Stimulated activated CD4-positive, alpha-beta T cell treated with anti-CD3 and anti-CD28 coated beads, TNF-alpha, amount 100 ng/mL, for 48 hours (primary cell): ENCODE data around the gene GPA33.

Experiments
- DNase-seq, 3 donors: peaks; one replicate each; pipeline ENCODE4 v3.0.0-alpha.2; 2020; ENCODE audit warnings: low read depth in 3 of 3

The GPA33 gene

DNA sequence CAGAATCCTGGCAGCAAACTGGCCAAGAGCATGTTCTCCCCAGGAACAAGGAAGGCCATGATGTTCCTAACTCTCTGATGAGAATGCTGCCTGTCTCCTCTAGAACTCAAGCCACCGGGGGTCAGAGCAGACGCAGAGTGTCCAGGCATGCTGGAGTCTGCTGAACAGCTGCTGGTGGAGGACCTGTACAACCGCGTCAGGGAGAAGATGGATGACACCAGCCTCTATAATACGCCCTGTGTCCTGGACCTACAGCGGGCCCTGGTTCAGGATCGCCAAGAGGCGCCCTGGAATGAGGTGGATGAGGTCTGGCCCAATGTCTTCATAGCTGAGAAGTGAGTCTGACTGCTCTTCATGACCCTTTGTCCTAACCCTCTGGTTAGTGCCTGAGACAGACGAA, 27.0 kb upstream of the GPA33 start:
- DNase-seq = no peak

DNA sequence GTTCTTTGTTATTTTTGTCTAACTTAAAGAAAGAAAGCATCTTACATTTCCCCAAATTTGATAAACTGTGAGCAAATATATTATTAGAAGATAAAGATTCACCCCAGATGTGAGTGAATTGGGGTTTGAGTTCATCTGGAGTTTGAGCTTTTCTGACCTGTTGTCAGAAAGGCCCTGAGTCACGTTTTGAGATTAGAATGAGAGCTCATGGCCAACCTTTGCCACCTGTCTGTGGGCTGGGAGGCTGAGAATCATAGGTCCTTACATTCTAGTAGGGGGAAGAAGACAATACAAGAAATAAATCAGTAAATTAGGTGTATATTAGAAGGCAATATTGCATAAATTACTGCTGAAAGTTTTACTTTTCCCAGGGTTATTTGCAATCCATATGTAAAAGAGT, 26.0 kb upstream of the GPA33 start:
- no peak for DNase-seq

DNA sequence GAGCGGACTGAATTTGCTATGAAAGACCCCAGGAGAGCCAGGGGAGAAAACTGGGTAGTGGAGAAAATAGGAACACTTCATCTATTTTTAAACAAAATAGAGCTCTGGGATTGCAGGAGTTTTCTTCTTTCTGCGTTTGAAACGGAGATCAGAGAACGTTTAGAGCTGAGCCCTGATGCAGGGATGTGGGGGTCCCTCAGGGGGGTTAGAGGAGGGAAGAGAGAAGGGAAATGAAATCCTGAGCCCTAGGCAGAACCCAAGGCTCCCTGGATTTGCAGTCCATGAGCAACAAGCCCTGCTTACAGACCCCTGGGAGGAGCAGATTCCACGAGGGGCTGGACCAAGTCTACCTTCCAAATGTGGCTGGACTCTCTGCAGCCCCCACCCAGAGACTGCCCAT, 25.5 kb upstream of the GPA33 start:
- no peak for DNase-seq

DNA sequence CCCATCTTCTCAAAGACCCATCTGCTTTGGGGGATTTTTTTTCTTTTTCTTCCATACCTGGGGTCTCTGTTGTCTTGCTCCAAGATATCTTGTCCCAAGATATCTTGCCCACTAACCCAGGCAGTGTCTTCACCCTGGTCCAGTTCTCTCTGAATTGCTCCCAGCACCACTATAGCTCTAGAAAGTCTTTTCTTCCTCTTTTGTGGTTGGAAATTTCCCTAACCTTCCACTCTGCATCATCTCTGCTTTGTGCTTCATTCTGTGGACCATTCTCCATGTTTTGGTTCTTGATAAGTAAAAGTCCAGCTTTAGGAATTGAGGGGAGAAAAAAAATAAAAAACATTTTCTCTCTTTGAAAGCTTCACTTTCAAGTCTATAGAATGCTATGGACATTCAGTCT, 24.5 kb upstream of the GPA33 start:
- no peak for DNase-seq

DNA sequence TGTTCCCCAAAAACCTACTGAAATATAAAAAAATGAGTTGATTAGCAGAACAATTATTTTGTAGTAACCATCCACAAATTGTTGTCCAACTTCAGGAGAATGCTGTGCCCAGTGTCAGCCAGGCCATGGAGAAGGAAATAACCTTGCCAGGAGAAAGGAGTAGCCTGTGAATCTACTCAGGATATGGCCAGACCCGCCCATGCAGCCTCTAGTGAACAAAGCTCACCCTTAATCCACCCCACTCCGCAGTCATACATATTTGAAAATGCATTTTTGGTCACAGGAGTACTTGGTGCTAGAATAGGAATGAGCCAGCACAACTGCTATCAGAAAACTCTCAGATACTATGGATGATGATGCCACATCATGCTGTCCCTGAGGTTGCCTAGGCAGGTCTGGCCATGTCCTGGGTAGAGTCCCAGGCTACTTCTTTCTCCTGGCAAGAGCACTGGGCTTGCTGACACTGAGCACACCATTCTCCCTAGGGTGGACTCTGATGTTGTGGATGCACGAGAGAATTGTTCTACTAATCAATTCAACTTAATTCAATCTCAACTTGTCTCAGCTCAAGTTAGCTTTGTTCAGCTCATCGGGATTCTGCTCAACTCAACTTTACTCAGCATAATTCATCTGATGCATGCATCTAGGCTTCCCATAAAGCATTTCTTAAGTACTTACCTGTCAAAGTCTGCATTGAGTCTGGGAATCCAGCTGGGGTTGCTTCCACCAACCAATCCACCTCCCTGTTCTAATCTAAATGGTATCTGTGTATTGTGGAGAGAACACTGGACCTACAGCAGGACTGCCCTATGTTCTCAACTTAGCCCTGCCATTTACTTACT, 21.9 kb upstream of the GPA33 start:
- DNase-seq = no peak

DNA sequence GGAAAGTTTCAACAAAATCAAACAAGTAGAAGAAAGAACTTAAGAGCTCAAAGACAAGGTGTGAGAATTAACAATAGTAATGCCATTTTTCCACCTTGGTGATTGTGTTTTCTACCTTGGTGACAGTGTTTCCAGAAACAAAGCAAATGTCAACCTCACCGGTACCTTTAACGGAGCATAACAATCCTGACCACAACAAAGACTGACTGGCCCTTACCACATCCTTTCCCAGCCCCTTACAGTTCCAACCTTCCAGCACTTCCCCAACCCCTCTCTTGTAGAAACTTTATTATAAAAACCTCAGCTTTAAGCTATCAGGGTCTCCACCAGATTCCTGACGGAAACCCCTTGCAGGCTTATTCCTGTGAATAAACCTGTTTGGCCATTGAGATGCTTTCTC, 20.4 kb upstream of the GPA33 start:
- DNase-seq = no peak

DNA sequence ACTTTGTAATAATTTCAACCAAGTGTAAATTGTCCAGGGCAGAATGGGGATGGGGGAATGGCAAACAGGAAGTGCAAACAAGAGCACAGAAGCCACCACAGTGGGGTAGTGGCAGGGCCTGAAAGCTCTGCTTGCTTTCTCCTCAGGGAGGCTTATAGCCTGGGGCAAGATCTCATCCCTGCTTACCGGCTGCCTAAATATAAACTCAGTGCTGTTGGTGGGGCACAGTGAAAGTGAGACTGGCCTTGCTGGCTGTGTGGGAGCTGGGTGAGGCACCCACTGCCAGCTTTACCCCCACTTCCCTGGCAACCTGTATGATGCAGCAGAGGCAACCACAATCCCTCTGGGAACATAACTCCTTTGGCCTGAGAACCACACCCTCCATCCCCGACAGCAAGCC, 18.9 kb upstream of the GPA33 start:
- no peak for DNase-seq

DNA sequence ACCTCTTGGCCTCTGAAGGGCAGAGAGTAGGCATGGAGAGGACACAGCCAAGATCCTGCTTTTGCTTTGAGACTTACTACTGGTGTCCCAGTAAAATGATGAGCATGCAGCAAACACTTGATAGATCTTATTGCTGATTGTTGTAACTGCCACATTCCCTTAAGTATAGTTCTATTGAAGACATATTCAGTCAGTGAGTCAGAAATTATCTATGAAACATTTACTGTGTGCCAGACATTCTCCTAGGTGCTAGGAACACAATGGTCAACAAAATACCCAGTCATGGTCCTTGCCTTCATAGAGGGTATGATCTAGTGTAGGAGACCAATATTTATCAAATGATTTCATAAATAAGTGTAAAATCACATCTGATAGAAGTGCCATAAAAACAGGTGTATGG, 17.3 kb upstream of the GPA33 start:
- DNase-seq = no peak

DNA sequence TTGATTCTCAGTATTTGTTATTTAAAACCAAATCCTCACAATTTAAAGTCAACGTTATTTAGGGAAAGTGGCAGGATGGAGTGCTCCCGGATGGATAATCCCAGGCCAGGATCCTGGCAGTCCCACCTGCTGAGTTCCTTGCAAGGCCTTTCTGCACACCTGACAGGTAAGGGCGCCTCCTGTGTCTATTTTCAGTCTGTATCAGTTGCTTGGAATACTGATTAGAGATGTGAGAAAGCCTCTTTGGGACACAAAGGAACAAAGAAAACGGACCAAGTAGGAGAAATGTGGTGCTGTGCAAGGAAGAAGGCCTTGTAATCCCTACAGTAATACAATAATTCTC, 15.9 kb upstream of the GPA33 start:
- no peak for DNase-seq

DNA sequence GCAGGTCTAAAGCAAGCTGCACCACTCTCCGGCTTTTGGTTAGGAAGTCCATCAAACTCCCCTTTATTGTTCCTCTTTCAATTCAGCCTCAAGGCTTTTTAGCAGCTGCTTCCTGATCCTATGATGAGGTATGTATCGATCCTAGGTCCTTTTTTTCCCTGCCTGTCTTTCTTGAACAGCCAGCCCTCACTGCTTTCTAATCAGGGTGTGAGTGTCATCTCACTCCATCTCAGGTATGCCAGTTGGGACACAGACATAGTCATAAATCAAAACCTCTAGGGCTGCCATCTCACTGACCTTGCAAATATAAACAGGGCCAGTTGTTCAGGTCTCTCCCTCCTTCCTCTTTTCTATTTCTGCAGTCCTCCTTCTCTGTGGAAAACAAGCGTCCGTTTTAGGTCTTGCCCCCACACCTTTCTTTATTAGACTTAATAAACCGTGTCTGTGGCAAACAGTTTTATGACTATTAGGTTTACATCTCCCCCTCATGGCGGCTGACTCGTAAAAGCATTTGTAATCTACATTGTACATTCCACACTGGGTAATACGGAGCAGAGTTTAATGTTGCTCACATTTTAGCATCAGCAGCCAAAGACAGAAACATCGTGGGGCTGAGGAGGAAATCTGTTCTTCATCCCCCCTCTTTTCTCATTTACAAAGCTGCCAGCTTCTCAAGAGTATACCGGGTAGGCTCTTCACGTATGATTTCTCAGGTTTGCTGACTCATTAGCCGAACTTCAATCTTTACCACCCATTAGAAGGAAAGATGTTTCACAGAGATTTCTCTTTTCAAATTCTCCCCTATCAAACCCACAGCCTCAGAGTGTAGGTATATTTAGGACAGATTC, 15.3 kb upstream of the GPA33 start:
- no peak for DNase-seq

DNA sequence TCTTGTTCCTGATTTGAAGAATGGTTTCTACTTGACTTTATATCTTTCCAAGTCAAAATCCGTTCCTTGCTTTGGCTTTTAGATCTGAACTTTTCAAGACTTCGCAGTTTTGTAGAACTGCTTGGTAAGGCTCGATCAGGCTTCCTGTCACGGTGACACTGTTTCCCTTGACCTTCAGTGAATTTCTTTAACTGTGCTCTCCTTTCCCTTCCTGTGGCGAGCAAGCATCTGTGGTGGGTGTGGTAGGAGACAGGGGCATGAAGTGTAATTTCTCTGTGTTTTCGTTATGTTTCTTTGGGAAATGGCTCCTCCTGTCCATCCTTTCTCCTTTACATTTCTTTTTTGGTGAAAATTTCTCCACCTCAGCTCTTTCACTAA, 14.1 kb upstream of the GPA33 start:
- no peak for DNase-seq

DNA sequence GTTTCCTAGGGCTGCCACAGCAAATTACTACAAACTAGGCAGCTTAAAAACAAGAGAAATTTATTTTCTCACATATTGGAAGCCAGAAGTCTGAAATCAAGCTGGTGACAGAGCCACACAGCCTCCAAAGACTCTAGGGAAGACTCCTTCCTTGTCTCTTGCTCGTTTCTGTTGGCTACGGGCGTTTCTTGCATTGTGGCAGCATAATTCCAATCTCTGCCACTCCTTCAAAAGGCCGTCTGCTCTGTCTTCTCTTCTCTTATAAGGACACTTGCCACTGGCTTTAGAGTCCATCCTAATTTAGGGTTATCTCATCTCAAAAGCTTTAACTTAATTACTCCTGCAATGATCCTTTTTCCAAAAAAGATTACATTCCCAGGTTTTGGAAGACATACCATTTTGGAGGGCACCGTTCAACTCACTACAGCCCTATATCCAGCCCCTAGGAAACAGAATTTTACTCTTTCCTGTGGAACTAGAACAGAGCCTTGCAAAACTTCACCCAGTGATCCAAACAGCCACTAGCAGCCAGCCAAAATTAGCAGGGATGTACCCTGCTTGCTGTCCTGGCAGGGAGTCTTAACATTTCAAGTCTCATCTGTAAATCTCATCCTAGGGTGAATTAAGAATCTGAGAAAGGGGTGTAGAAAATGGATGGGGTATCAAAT, 12.9 kb upstream of the GPA33 start:
- no peak for DNase-seq

DNA sequence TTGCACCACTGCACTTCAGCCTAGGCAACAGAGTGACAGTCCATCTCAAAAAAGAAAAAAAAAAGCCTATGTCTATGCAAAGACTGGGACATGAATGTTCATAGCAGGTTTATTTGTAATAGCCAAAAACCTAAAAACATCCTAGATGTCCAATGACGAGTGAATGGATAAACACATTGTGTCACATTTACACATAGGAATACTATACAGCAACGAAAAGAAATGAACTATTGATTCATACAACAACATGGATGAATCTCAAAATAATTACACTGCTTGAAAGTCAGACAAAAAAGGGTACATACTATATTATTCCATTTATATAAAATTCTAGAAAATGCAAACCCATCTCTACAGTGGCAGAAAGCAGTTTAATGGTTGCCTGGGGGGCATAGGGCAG, 11.6 kb upstream of the GPA33 start:
- no peak for DNase-seq

DNA sequence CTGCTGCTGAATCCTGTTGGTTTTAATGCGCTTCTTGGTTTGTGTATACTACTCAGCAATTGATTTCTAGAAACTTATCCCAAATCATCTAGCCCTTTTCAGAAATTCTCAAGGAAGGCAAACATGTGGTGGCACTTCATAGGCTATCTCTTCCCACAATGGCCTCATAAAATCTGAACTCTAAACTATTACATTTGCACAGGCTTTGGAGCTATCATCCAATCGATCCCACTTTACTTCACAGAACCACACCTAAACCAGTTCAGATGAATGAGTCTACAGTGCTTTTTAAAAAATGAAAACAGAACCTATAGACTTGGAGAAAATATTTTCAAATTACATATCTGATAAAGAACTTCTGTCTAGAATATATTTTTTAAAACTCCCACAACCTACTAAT, 10.6 kb upstream of the GPA33 start:
- no peak for DNase-seq

DNA sequence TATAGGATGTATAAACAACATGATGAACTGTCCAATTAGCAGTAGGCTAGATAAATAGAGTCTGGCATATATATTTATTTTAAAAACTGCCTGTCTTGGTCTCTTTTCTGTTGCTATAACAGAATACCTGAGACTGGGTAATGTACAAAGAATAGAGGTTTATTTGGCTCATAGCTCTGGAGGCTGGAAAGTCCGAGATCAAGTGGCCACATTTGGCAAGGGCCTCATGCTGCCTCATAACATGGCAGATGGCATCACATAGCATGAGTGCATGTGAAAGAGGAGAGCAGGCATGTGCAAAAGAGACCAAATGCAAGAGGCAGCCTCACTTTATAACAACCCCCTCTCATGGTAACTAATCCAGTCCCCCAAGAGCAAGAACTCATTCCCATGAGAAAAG, 9.7 kb upstream of the GPA33 start:
- DNase-seq = no peak

DNA sequence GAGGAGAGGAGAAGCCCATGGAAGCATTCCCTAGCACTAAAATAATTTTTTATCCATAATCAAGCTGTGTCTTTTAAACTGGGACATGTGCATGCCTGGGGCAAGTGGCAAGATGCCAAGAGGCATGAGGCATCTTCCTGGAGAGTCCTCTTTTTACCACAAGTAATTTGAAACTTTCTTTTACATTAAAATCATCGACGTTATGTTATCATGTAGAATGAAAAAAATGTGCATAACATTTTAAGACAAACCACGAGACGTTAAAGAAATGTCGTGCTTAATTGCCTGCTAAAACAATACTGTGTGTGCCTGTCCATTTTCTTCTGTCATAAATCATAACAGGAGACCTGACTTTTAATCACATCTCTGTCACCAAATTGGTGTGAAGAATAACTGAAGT, 5.2 kb upstream of the GPA33 start:
- DNase-seq = no peak

DNA sequence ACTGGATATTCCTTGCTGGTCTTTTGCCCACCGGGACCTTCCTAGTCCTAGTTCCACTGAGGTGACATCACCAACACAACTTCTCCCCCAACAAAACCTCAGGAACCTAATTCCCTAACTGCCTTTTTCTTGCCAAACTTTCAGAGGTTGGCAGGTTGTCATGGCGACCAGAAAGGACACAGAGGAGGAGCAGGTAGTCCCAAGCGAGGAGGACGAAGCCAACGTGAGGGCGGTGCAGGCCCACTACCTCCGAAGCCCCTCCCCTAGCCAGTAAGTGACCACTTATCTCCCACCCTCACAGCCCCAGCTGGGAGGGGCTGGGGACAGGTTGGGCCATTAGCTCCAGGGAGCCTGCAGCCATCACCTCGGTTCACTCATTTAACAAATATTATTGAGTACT, 4.5 kb upstream of the GPA33 start:
- no peak for DNase-seq

DNA sequence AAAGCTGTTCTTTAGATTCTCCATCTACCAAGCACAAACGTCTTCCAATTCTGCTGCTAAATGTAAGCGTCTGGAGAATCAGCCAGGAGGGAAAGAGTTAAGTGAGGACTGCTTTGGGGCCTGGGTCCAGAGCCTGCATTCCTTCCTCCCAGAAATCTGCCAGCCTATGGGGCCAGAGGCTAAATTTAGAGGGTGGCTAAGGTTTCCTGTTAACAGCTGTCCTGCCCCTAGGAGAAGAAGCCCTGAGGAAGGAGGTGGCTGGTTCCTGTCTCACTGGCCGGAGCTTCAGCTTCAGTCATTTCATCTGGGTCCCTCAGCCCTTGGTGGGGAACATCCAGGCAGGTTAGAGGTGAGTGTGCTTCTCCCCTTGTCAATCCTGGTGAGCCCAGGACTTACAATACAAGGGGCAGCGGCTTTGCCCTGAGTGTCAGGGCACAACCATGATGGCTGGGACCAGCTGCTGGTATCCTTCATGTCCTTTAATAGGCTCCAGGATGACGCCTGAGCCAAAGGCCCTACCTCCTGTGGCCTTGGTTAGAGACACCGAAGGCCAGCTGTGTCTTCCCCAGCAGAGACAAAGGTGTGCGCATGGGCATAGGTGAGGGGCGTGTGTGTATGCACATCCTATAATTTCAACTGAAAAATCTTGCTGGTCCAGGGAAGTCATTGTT, 3.8 kb upstream of the GPA33 start, which contains the start of gene STYXL2:
TSS of gene STYXL2 (plus strand) at position 230 of the 671 bp plus-strand sequence. CDS start 775 bp downstream, outside the sequence.
- DNase-seq = no peak

DNA sequence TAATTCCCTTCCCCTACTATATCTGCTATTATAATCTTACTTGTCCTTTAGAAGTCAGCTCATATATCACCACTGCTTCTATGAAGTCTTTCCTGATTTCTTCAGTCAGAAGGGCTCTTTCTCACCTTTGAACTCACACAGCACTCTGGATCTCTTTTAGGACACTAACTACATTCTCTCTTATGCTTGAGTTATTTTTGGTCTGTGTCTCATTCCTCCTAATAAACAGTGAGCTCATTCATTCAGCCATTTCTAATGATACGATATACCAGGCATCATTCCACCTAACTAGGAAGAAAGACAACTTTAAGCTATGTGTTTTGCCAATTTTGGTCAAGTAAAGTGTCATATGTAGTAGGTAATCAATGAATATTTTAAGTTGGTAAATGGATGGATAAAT, 2.5 kb upstream of the GPA33 start:
- DNase-seq = no peak

DNA sequence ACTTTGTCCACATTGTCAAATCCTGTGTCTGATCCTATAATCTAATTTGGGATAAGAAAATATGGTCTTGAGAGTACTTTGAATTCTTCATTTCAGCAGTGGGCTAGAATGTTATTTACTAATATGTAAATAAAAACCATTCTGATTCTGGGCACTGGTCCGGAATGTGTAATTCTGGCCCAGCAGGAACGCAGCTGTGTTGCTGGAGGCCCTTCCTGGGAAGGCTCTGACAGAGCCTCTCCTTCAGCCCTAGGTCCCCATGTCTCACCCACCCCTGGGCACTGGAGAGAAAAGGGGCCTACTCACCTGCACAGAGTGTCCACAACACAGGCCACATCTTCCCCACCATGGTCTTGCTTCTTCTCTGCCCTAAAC, 251 bp downstream of the GPA33 start:
- no peak for DNase-seq

DNA sequence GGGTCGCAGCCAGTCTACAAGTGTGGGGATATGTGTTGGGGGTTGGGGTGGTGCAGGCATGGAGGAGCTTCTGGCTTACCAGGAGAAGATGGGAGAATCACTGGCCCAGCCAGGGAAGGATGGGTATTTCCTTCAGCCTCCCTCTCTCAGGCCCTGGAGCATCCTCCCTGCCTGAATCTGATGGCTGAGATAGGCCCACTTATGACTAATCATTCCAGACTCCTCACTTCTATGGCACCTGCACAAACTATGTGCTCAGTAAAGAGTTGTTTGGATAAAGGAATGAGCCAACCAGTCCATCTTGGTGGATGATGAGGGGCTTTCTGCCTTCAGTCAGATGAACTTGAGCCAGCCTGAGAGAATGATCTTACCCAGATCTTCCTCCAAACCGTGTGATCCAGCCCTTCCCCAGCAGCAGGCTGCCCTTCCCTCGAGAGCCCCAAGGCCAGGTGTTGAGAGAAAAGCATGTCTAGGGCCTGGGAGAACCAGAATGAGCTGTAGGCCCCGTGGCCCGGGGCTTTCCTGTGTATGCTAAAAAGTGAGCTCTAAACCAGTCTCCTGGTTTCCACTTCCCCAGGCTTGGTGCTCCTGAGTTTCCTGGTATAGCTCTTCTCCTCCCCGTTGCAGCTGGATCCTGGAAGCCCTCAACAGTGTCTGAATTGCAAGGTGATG, 1.3 kb downstream of the GPA33 start:
- DNase-seq = no peak

DNA sequence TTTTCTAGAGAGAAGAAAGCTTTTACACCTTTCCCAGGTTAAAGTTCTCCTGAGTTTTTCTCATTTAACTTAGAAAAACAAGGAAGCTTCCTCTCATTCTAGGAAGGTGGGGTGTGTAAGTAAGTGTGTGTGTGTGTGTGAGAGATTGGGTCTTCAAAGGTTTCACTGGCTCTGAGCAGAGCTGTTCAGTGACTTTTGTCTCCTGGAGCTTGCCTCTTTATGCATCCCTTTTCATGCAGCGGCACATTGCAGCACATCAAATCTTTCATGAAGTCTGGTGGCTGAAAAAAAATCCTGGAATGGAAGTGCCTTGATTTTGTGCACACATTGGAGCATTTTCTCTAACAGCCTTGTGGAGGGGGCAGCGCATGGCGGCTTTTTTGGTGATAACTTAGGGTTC, 3.4 kb downstream of the GPA33 start:
- no peak for DNase-seq
